ENCODE results near the gene INSM2.

INSM2 gene

DNA sequence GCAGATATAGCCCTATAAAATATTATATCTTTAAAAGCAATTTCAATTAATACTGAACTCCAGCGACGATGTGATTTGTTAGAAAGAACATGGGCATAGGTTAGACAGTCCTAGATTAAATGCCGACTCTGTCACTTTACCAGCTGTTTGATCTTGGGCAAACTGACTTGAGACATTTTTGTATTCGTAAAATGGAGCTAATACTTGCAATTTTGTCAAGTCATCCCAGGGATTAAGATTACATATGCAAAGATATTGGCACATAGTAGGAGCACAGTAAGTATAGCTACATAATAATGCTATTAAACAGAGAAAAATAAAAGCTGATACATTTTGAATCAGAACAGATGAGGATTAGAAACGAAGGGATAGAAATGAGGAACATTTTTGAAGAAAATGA lies 9.0 kb downstream of the INSM2 start:
- DNase-seq (ENCODE audit: low read depth): no peak

DNA sequence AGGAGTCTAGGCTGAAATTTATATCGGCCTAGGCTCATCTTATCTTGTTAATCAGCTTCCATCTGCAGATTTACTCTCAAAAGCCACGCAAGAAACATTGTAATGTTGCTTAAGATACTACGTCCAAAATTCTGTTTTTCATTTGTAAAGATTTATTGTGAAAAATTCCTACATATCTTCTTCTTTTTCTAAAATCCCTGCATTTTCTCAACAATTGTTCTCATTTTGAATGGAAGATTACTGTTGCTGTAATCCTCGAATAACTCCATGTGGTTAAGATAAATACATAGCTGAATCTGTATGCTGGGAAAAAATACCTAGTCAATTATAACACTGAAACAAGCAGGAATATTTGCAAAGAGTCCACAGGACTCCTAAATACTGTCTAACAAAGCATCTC lies 15.6 kb downstream of the INSM2 start:
- DNase-seq (ENCODE audit: low read depth): no peak

DNA sequence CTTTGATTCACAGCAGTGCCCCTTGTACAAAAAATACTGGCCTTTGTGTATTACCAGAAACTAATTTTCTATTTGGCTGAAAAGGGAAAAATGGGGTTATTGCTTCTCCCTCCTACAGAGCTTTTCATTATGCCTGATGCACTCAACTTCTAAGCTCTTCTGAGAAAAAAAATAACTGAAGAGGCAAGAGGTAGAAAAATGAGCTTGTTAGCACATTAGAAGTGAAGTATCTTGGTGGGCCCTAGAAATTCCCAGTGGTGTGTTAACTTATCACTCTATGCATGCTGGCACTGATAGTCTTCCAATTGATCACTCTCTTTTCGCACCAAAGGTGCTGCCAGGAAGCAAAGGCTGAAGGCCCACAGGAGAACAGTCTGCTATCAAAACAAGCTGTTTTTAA lies 17.1 kb downstream of the INSM2 start:
- DNase-seq (ENCODE audit: low read depth): no peak

DNA sequence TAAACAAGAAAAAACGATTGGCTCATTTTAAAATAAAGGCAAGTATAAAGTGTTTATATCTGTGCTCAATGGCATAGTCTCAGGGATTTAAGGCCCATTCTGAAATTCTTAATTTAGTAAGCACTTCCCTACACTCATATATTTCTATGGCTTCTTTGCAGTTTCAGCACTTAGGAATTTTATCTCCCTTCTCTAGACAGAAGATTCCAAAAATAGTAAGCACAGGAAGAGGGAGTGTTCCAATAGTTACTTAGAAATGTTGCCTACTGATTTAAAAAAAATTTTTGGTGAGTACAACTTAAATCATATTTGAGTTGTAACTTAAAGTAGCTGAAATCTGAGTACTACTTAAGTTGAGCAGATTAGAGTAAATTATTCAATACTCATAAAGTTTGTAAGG lies 19.8 kb downstream of the INSM2 start:
- DNase-seq (ENCODE audit: low read depth): peak; percentile 21

DNA sequence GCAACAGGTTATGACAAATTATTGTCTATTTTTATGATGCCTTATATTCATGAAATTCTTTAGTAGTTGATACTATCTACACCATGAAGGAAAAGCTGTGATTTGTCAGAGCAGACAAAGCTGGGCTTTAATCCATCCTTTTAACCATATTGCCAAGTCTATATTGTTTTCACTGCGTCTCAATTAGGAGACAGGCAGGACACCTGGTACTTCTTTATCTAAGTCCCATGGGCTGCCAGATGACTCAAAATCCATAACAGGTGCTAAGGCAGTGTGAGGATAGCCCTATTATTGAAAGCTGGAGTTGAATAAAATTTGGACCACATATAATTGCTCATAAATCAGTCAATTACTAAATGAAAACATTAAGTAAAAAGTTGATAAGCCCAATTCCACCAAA lies 22.6 kb downstream of the INSM2 start:
- no peak for DNase-seq (ENCODE audit: low read depth)

DNA sequence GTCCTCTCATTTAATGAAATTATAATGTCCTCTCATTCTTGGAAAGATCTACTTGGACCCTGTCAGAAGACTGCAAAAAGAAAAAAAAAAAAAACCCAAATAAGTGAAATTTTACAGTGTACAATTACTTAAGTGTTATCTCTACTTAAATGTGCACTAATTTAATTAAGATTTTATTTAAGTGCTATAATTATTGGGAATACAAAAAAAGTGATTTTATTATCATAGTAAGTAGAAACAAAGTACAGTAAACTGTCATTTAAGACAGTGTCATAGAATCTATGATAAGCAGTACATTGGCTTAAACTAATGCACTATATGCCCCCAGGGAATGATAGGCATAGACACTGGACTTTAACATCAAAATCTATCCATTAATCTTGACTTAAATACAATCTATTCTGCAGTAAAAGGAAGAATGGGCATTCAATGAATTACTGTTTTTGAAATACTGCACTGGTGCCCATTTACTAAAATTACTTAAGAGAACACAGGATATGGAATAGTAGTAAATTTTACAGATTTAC lies 23.3 kb downstream of the INSM2 start:
- no peak for DNase-seq (ENCODE audit: low read depth)

DNA sequence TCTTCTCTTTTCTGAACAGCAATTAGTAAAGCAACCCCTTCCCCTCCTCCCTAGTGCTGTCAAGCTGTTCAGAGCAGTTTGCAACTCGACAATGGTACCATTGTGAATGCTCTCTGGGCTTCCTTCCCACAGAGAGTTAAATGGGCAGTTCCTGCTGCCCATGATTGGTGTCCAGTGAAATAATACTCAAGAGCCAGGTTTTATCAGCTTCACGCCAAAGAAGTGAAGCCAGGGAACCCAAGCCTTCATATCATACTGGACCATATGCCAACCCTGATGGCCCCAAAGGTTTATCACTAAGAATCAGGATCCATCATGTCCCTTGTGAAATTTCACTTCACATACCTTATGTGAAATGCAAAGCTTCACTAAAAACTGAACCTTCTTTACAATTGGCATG lies 24.7 kb downstream of the INSM2 start:
- no peak for DNase-seq (ENCODE audit: low read depth)

DNA sequence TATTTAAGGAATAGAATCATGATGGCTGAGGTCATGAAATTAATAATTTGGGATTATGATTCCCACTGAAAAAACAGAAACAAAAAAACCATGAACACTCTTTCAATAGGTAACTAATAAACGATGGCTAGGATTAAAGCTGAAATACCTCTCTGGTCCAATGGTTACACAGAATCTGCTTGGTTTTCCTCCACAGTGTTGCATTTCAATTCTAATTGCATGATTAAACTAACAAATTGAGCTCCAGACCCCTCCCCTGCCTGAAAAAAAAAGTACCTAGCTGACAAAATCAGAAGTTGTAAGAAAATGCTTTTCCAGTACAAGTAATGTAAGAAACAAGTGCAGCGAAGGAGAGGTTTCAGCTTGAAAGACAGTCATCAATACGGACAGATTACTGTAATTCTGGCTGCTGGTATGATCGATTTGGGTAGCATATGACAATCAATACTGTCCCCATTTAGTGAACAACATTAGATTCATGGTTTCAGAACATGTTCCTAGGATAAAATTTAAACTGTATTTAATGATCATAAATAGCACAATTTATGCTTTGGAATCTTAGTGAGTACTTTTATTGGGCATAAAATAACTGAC lies 32.0 kb downstream of the INSM2 start:
- no peak for DNase-seq (ENCODE audit: low read depth)

DNA sequence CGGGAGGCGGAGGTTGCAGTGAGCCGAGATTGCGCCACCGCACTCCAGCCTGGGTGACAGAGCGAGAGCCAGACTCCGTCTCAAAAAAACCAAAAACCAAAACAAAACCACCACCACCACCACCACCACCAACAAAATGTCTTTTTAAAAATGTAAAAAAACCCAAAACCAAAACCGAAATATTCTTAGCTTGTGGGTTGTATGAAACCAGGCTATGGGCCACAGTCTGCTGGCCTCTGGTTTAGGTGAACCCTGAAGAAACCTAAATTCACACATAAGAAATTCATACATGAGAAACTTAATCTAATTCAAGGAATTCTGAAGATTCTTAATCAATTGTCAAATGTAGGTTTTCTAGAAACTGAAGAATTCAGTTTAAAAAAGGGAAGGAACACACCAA lies 37.6 kb downstream of the INSM2 start:
- DNase-seq (ENCODE audit: low read depth): no peak

DNA sequence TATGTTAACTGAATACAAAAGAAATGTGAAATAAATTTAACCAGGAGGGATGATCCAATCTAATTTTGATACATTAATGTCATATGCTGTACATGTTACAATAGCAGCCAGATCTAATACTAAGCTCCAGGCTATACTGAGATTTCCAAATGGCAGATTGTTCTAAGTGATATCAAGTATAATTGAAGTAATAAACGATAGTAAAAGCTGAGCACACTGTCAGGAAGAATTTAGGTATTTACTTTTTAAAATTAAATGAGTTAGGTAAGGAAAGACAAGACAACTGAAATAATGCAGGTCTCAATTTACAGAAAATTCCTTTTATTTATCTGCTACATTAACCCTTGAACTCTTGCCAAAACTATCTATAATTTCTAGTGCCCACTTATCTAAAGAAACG lies 39.9 kb downstream of the INSM2 start:
- no peak for DNase-seq (ENCODE audit: low read depth)

DNA sequence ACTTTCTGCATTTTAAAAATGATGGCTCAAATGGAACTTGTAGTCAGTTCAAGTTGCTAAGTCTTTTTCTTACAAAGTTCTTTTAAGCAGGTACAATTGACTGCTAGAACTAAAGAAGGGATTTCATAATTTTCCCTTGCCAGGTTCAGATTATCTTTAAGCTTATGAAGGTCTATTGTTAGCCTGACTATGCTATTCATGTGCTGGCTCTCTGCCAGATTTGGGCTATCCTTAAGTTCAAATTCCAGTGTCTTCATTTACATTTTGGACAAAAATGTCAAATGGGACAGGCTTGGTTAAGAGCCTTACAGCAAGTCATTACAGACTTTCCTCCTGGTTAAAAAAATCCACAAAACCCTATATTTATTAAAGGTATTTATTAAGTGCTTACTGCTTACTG lies 42.3 kb downstream of the INSM2 start:
- DNase-seq (ENCODE audit: low read depth): no peak

DNA sequence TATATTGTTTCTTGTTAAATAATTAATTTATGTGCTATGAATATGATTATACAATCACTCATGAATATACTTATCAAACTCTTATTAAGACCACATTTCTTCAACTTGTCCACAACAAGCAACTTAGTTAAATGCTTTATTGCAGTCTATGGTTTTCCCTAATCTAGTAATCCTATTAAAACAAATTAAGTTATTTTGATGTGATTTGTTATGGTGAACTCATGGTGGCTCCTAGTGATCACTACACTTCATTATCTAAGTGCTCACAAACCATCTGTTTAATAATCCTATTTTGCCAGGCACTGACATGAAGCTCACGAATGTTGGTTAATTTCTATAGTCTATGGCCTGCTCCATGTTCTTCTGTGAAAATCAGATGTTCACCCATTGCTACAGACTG lies 42.9 kb downstream of the INSM2 start:
- no peak for DNase-seq (ENCODE audit: low read depth)

DNA sequence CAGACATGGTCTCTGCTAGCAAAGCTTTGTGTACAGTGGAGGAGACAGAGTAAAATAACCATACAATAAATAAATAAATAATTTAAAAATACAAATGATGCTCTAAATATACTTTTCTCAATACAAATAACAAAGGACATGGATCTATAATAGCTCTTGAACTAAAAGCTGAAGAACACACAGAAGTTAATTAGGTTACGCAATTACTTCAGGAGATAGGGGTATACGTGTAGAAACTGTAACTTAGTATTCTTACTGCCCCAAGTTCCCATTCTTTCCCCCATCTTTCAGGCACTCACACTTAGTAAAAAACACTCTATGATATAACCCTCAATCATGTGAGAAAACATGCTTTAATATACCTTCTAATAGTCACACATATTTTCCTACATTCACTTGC lies 44.2 kb downstream of the INSM2 start:
- no peak for DNase-seq (ENCODE audit: low read depth)

DNA sequence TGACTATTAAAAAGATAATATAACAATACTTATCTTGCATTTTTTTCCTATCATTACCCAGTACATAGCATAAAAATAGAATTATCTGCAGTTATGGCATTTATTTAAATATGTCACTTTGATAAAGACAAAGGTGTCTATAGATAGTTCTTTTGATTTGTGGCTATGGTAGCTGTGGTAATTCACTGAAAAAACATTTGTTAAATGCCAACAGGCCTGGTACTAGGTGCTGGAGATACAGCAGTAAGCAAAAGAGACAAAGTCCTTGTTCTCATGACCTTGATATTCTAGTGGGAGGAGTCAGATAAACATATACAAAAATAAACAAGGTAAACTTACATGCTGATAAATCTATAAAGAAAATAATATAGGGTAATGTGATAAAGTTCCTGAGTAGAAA lies 44.7 kb downstream of the INSM2 start:
- no peak for DNase-seq (ENCODE audit: low read depth)

Data from GM04503 (cell line).